HepG2 (cell line): ENCODE data around the gene ZSCAN2. TPM values are rescaled to one million over a fixed set of nuclear protein-coding genes. Genes with fewer than 3 reads are reported as not detected.

Experiments
- ATF7 ChIP-seq, 2 experiments: fragments of 450-650 bp in 1 of 2; sonication (generic) in 1 of 2; formaldehyde crosslinking in 1 of 2; IDR thresholded peaks; 2 replicates each; pipeline versions ENCODE4 v1.4.0 to v1.6.1; 2016 to 2020; ENCODE audit warnings: antibody characterized with exemption in 1 of 2, mild to moderate bottlenecking in 1 of 2, missing genetic modification reagents in 1 of 2
- CREM ChIP-seq, 2 experiments: sonication (generic) in 1 of 2; formaldehyde crosslinking in 1 of 2; IDR thresholded peaks; 2 replicates each; pipeline versions ENCODE4 v1.4.0 to v1.6.1; 2016 to 2020; ENCODE audit warnings: antibody characterized with exemption in 1 of 2, mild to moderate bottlenecking in 1 of 2, missing genetic modification reagents in 1 of 2
- GABPB1 ChIP-seq: IDR thresholded peaks from 2 replicates; pipeline ENCODE4 v1.6.1; 2016; ENCODE audit warnings: mild to moderate bottlenecking, missing genetic modification reagents, moderate library complexity, missing compliant biosample characterization
- MATR3 ChIP-seq: sonication (generic); formaldehyde crosslinking; IDR thresholded peaks from 2 replicates; pipeline ENCODE4 v1.4.0; 2020; ENCODE audit warnings: missing genetic modification reagents
- NCOA1 ChIP-seq: sonication (generic); formaldehyde crosslinking; IDR thresholded peaks from 2 replicates; pipeline ENCODE4 v1.9.0; 2021; ENCODE audit warnings: missing genetic modification reagents
- SRSF9 ChIP-seq: fragments of 200-400 bp; formaldehyde crosslinking; IDR thresholded peaks from 2 replicates; pipeline ENCODE4 v1.6.1; 2018; ENCODE audit warnings: borderline replicate concordance, mild to moderate bottlenecking, low read depth, low read length; ENCODE audit not compliant: insufficient read depth, poor library complexity, severe bottlenecking
- XBP1 ChIP-seq: sonication (generic); formaldehyde crosslinking; IDR thresholded peaks from 2 replicates; pipeline ENCODE4 v1.5.0; 2020; ENCODE audit warnings: missing genetic modification reagents
- ZNF121 ChIP-seq: sonication (generic); formaldehyde crosslinking; IDR thresholded peaks from 2 replicates; pipeline ENCODE4 v1.5.0; 2020; ENCODE audit warnings: mild to moderate bottlenecking, missing genetic modification reagents
- ZNF253 ChIP-seq: sonication (generic); formaldehyde crosslinking; IDR thresholded peaks from 2 replicates; pipeline ENCODE4 v1.8.0; 2022; ENCODE audit warnings: mild to moderate bottlenecking, missing genetic modification reagents, borderline replicate concordance
- ZNF282 ChIP-seq: fragments of 450-650 bp; IDR thresholded peaks from 2 replicates; pipeline ENCODE4 v1.6.1; 2018; ENCODE audit not compliant: partially characterized antibody
- ZNF670 ChIP-seq: sonication (generic); formaldehyde crosslinking; IDR thresholded peaks from 2 replicates; pipeline ENCODE4 v1.8.0; 2022; ENCODE audit warnings: mild to moderate bottlenecking, missing genetic modification reagents, borderline replicate concordance
- ZNF7 ChIP-seq: IDR thresholded peaks from 2 replicates; pipeline ENCODE4 v1.6.1; 2016; ENCODE audit warnings: missing biosample characterization, missing genetic modification reagents
- polyA plus RNA-seq, 8 experiments: library from polyadenylated mRNA; depleted of rRNA in 3 of 8; stranded (reverse) in 7 of 8; unstranded in 1 of 8; fragments of >200 nt; fragmentation: Illumina TruSeq in 4 of 8; extraction: Trizol in 4 of 8; gene quantifications; 2 replicates each; pipeline versions ENCODE4 v1.2.1 to v1.2.3, GENCODE V29; 2011 to 2016; ENCODE audit warnings: low read depth in 4 of 8, missing spikeins in 1 of 8, mixed read lengths in 1 of 8; ENCODE audit not compliant: insufficient read depth in 1 of 8
- total RNA-seq, 5 experiments: library from RNA; depleted of rRNA; stranded (reverse); fragments of >200 nt; fragmentation: Illumina TruSeq; extraction: Trizol; gene quantifications; 2 replicates each; pipeline ENCODE4 v1.2.3, GENCODE V29; 2016; ENCODE audit warnings: low read depth in 1 of 5
- TF ChIP-seq, protein P1 (sequence below): sonication (generic); formaldehyde crosslinking; IDR thresholded peaks from 2 replicates; pipeline ENCODE4 v1.4.0; 2020; ENCODE audit warnings: low read depth, missing genetic modification reagents
- TF ChIP-seq, protein P2 (sequence below): sonication (generic); formaldehyde crosslinking; IDR thresholded peaks from 2 replicates; pipeline ENCODE4 v1.5.1; 2020; ENCODE audit warnings: missing genetic modification reagents, mild to moderate bottlenecking, borderline replicate concordance
- TF ChIP-seq, protein P3 (sequence below): sonication (generic); formaldehyde crosslinking; IDR thresholded peaks from 2 replicates; pipeline ENCODE4 v1.4.0; 2020; ENCODE audit warnings: missing genetic modification reagents, borderline replicate concordance

The ZSCAN2 gene
- total and polyA plus RNA-seq, 2 of the 13 experiments (the other 11 are each of a cell fraction or from before 2014, with no cell fraction given): 11.4 to 21.5 TPM

DNA sequence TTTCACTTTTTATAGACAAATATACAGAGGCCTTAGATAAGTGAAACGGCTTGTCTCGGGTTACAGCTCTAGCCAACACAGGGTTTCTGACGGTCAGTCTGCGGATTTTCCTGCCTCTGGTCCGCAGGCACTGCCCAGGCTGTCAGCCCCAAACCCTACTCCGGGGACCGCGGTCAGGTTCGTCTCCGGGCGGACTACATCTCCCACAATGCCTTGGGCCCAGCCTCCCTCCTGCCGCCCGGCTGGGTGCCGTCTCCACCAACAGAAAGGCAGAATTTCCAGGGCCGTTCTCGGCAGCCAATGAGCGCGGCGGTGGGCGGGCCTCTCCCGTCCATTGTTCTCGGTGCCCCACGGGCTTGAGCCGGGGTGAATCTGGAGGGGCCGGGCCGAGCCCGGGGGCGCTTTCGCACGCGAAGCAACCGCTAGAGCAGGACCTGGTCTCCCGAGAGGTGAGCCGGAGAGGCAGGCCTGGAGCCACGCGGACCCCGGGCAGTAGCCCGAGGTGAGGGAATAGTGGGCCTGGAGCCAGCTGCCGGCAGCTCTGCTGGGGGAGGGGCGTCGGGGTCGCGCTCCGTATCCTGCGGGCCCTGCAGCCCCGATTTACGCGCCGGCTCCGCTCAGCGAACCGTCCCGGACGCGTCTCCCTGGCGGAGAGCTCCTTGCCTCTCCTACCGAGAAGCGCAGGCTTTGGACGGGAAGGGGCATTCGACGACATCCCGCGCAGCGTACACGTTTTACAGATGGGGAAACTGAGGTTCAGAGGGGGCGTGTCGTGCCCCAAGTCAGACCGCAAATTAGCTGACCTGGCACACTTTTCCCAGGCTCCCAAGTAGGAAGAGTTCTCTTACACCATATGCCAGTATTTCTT is at the start of gene ZSCAN2 (continued):
- 0 out of 2 replicates have a peak, but pooled peaks have one; percentile 53 for TF ChIP-seq CREM (IDR thresholded peaks at IDR 0.05)
- no peak for TF ChIP-seq CREM (CRISPR knock-in tag; IDR thresholded peaks at IDR 0.05)
- TF ChIP-seq SRSF9: no peak
- no peak for TF ChIP-seq MATR3
- no peak for TF ChIP-seq ZNF7
- TF ChIP-seq, protein P1, sequence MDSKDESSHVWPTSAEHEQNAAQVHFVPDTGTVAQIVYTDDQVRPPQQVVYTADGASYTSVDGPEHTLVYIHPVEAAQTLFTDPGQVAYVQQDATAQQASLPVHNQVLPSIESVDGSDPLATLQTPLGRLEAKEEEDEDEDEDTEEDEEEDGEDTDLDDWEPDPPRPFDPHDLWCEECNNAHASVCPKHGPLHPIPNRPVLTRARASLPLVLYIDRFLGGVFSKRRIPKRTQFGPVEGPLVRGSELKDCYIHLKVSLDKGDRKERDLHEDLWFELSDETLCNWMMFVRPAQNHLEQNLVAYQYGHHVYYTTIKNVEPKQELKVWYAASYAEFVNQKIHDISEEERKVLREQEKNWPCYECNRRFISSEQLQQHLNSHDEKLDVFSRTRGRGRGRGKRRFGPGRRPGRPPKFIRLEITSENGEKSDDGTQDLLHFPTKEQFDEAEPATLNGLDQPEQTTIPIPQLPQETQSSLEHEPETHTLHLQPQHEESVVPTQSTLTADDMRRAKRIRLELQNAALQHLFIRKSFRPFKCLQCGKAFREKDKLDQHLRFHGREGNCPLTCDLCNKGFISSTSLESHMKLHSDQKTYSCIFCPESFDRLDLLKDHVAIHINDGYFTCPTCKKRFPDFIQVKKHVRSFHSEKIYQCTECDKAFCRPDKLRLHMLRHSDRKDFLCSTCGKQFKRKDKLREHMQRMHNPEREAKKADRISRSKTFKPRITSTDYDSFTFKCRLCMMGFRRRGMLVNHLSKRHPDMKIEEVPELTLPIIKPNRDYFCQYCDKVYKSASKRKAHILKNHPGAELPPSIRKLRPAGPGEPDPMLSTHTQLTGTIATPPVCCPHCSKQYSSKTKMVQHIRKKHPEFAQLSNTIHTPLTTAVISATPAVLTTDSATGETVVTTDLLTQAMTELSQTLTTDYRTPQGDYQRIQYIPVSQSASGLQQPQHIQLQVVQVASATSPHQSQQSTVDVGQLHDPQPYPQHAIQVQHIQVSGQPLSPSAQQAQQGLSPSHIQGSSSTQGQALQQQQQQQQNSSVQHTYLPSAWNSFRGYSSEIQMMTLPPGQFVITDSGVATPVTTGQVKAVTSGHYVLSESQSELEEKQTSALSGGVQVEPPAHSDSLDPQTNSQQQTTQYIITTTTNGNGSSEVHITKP (CRISPR knock-in tag): no peak
- no peak; the same call in 1 of the 2 replicates for TF ChIP-seq ZNF253
- no peak for TF ChIP-seq ZNF121
- TF ChIP-seq, protein P2, sequence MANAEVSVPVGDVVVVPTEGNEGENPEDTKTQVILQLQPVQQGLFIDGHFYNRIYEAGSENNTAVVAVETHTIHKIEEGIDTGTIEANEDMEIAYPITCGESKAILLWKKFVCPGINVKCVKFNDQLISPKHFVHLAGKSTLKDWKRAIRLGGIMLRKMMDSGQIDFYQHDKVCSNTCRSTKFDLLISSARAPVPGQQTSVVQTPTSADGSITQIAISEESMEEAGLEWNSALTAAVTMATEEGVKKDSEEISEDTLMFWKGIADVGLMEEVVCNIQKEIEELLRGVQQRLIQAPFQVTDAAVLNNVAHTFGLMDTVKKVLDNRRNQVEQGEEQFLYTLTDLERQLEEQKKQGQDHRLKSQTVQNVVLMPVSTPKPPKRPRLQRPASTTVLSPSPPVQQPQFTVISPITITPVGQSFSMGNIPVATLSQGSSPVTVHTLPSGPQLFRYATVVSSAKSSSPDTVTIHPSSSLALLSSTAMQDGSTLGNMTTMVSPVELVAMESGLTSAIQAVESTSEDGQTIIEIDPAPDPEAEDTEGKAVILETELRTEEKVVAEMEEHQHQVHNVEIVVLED: peak; percentile 71
- TF ChIP-seq ZNF282: no peak
- TF ChIP-seq NCOA1 (CRISPR knock-in tag): no peak
- no peak for TF ChIP-seq XBP1 (CRISPR knock-in tag)
- TF ChIP-seq ATF7 (IDR thresholded peaks at IDR 0.05): no peak
- TF ChIP-seq ATF7 (CRISPR knock-in tag; IDR thresholded peaks at IDR 0.05): peak; percentile 52; the same call in 1 of the 2 replicates
- TF ChIP-seq, protein P3, sequence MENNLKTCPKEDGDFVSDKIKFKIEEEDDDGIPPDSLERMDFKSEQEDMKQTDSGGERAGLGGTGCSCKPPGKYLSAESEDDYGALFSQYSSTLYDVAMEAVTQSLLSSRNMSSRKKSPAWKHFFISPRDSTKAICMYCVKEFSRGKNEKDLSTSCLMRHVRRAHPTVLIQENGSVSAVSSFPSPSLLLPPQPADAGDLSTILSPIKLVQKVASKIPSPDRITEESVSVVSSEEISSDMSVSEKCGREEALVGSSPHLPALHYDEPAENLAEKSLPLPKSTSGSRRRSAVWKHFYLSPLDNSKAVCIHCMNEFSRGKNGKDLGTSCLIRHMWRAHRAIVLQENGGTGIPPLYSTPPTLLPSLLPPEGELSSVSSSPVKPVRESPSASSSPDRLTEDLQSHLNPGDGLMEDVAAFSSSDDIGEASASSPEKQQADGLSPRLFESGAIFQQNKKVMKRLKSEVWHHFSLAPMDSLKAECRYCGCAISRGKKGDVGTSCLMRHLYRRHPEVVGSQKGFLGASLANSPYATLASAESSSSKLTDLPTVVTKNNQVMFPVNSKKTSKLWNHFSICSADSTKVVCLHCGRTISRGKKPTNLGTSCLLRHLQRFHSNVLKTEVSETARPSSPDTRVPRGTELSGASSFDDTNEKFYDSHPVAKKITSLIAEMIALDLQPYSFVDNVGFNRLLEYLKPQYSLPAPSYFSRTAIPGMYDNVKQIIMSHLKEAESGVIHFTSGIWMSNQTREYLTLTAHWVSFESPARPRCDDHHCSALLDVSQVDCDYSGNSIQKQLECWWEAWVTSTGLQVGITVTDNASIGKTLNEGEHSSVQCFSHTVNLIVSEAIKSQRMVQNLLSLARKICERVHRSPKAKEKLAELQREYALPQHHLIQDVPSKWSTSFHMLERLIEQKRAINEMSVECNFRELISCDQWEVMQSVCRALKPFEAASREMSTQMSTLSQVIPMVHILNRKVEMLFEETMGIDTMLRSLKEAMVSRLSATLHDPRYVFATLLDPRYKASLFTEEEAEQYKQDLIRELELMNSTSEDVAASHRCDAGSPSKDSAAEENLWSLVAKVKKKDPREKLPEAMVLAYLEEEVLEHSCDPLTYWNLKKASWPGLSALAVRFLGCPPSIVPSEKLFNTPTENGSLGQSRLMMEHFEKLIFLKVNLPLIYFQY (CRISPR knock-in tag): no peak
- TF ChIP-seq GABPB1 (CRISPR knock-in tag): peak; percentile 87
- TF ChIP-seq ZNF670: no peak
